ENCODE results near the gene RASL11B.

Gene RASL11B

DNA sequence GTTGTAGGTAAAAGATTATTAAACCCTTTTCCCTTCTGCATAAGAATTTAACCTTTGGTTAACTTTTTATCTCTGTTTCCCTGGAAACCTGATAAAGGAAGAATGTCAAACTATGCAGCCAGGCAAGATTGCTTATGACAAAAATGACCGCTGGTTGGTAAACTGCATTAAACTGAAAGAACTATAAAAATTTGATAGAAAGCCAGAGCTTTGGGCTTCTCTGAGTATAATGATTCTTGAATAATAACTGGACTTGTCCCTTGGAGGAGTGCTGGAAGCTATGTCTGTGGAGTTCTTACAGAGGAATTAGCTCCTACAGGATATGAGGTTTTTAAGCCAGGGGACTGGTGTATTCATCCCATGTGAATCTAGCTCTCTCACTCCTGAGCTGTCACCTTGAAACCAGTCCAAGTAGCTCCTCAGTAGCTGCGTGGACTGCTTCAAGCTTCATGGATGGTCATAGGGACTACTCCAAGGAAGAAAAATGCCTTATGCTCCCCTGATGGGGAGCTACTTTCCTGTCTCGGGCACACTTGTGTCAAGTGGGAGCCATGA lies 52.0 kb downstream of the RASL11B start:
- in situ Hi-C loops (cut with MboI; ENCODE audit: low sequenced_read_pairs), result no loop called here

DNA sequence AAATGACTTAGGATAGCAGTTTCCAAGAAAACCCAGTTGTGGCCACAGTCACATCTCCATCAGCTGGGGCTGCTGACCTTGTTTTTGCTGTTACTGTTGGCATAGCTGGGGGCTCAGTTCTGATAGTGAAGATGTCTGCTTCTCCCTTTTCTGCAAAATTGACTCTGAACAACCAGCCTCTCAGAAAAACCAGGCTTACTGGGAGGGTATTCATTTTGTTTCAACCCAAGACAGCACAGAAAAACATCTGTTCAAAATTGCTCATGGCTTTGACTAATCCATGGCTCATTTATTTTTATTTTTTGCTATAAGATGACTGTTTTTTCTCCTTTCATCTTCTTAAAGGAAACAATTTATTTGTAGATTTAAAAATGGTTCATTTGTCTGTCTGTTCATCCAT lies 53.1 kb downstream of the RASL11B start:
- in situ Hi-C loops (cut with MboI; ENCODE audit: low sequenced_read_pairs), result no loop called here

GRCh38 chr4:52915730-52916300 lies 53.7 kb downstream of the RASL11B start:
- in situ Hi-C loops (cut with MboI; ENCODE audit: low sequenced_read_pairs), result no loop called here

All from hTERT RPE-1 (cell line).